Pancreas (tissue), 10 donors: ENCODE measurements around the gene FBXW4. TPM values are rescaled to one million over a fixed set of nuclear protein-coding genes. Genes with fewer than 3 reads are reported as not detected.

Experiments used
- ATAC-seq, 4 donors: fragments of 200-7000 bp; cut with Tn5 transposase; one replicate each; pipeline versions ENCODE4 v1.8.0 to v1.9.1; 2020; ENCODE audit warnings: mild to moderate bottlenecking in 4 of 4, moderate library complexity in 4 of 4
- DNase-seq, 6 donors: peaks; one replicate each; pipeline ENCODE4 v3.0.0-alpha.2; 2020
- FAIRE-seq: peaks from 2 replicates; lab custom pipeline; 2012; peaks lifted over from hg19 to GRCh38; lab: Jason Lieb, UNC
- H3K27ac ChIP-seq, 4 donors: fragments of 200-600 bp; sonication (generic); 1 replicate in 3 of 4; 2 replicates in 1 of 4; pipeline versions ENCODE4 v1.5.0 to v1.8.0; 2020
- H3K27me3 ChIP-seq, 4 donors: fragments of 200-600 bp; one replicate each; pipeline ENCODE4 v1.8.0; 2021
- H3K36me3 ChIP-seq, 3 donors: fragments of 200-600 bp; sonication (generic) in 1 of 3; one replicate each; pipeline versions ENCODE4 v1.5.0 to v1.8.0; 2020 to 2021
- H3K4me1 ChIP-seq, 3 donors: fragments of 200-600 bp; one replicate each; pipeline ENCODE4 v1.8.0; 2021
- H3K4me3 ChIP-seq, 4 donors: fragments of 200-600 bp; sonication (generic) in 2 of 4; one replicate each; pipeline versions ENCODE4 v1.5.0 to v1.8.0; 2020 to 2021
- H3K9me3 ChIP-seq, 4 donors: fragments of 200-600 bp; one replicate each; pipeline ENCODE4 v1.8.0; 2021
- WGBS, 2 donors: extraction: QIAGEN DNeasy Blood & Tissue Kit; methylation state at CpG; one replicate each; pipeline ENCODE4 v1.1.7; 2013; 5-methylcytosine and 5-hydroxymethylcytosine counted together
- intact Hi-C, 3 donors: fragments of 100-400 bp; cut with DNase I; formaldehyde crosslinking; loops; one replicate each; pipeline versions ENCODE4 v1.11.1 to v1.14.2; 2022
- polyA plus RNA-seq, 2 donors: library from polyadenylated mRNA; stranded (reverse); fragments of 200-250 nt; gene quantifications; one replicate each; pipeline ENCODE4 v1.2.3, GENCODE V29; 2013
- total RNA-seq, 6 donors: library from RNA; stranded (reverse); fragmentation: NEBNext Ultra II Directional in 4 of 6; extraction: Animal tissue kit (Norgen Biotek cat#: 25700) in 4 of 6; gene quantifications; one replicate each; pipeline versions ENCODE4 v1.2.1 to v1.2.4, GENCODE V29; 2021 to 2023
- TF ChIP-seq, protein P1 (sequence below), 4 donors: fragments of 200-600 bp; sonication (generic) in 3 of 4; IDR thresholded peaks; one replicate each; pipeline versions ENCODE4 v1.5.0 to v1.8.0; 2021; ENCODE audit warnings: antibody characterized with exemption in 4 of 4
- donor health status: healthy with polysubstance abuse.
- donor health status: DM: no; HTN: no; CAD: no; lungs with moderate emphysema.
- donor health status: DM: no; HTN: no; CAD: no.
- donor health status: control.
- donor health status: control.
- donor health status: Bipolar disorder and iron deficiency.
- donor health status: DM: yes; HTN: yes; CAD: no.
- donor health status: DM: no; HTN: no; CAD: no.
- donor health status: DM: no; HTN: no; CAD: no.
- donor health status: DM: yes; HTN: yes; CAD: no.

FBXW4 gene
- total and polyA plus RNA-seq, 8 donors: 32.3 to 49.4 (median 40.0) TPM

- H3K27ac ChIP-seq: no peak overlapping the region
- H3K4me3 ChIP-seq: no peak overlapping the region
- no peak for ATAC-seq
- intact Hi-C loops: no loop called here
- H3K27me3 ChIP-seq: no peaks in the 10 kb centered on the region
- no peaks in the 10 kb centered on the region for H3K9me3 ChIP-seq
- DNase-seq: no peak
- H3K36me3 ChIP-seq: no peaks in the 10 kb centered on the region
- FAIRE-seq: no peak
- 61 to 65% methylated on average over 9 of the region's 9 CpGs for WGBS, 2 donors
- TF ChIP-seq, protein P1, sequence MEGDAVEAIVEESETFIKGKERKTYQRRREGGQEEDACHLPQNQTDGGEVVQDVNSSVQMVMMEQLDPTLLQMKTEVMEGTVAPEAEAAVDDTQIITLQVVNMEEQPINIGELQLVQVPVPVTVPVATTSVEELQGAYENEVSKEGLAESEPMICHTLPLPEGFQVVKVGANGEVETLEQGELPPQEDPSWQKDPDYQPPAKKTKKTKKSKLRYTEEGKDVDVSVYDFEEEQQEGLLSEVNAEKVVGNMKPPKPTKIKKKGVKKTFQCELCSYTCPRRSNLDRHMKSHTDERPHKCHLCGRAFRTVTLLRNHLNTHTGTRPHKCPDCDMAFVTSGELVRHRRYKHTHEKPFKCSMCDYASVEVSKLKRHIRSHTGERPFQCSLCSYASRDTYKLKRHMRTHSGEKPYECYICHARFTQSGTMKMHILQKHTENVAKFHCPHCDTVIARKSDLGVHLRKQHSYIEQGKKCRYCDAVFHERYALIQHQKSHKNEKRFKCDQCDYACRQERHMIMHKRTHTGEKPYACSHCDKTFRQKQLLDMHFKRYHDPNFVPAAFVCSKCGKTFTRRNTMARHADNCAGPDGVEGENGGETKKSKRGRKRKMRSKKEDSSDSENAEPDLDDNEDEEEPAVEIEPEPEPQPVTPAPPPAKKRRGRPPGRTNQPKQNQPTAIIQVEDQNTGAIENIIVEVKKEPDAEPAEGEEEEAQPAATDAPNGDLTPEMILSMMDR (IDR thresholded peaks at IDR 0.05): no peak
- H3K4me1 ChIP-seq: no peaks in the 10 kb centered on the region
Measured at GRCh38 chr10:101709359-101710058, 14.5 kb upstream of the FBXW4 start.

DNA sequence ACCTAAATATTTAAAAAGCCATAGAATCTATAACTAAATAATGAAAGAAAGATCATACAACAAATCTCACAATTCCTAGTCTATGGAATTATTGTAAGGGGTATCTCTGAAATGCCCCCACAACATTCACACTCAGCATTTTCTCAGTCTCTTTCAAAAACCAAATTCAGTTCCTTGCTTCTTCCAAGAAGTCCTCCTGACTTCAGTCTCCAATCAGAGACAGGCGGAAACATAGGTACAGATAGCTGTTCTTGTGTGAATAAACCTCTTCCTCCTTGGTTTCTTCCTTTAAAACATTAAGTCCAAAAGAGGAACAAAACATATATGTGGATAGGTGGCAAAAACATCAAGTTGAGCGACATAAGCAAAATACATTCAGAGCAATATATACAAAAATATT lies 13.9 kb upstream of the FBXW4 start:
- no peak overlapping the region for H3K27ac ChIP-seq
- no peaks in the 10 kb centered on the region for H3K36me3 ChIP-seq
- ATAC-seq: no peak
- no peaks in the 10 kb centered on the region for H3K4me1 ChIP-seq
- no peak overlapping the region for H3K4me3 ChIP-seq
- no peak for DNase-seq
- WGBS, 2 donors: 89 to 94% methylated on average over 2 of the region's 2 CpGs
- no peaks in the 10 kb centered on the region for H3K9me3 ChIP-seq
- intact Hi-C loops: no loop called here
- TF ChIP-seq, protein P1 (IDR thresholded peaks at IDR 0.05): no peak
- no peaks in the 10 kb centered on the region for H3K27me3 ChIP-seq
- no peak for FAIRE-seq

DNA sequence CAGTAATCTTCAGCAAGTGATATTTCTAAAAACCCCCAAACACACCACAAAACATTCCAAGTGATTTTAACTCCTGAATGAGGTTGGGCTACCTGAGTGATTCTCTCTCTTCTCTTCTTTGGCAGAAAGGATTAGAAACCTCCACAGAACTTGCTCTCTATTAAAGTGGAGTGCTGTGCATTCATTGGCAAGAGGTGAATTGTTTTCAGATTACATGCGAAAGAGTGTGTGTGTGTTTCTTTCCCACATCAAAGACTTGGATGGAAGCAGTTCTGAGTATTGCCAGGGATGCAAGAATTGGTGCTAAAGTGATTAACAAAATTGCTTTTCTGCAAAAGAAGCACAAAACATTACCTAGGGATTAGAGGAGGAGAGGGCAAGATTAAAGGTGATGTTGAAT lies 13.1 kb upstream of the FBXW4 start:
- ATAC-seq (no peak), DNase-seq (no peak), FAIRE-seq (no peak)
- Histone ChIP-seq H3K27me3 (no peaks in the 10 kb centered on the region), H3K9me3 (no peaks in the 10 kb centered on the region), H3K27ac (no peak overlapping the region), H3K36me3 (no peaks in the 10 kb centered on the region), H3K4me3 (no peak overlapping the region), H3K4me1 (no peaks in the 10 kb centered on the region)
- intact Hi-C loops: no loop called here
- WGBS, 2 donors: 70 to 80% methylated on average over 1 of the region's 1 CpG
- TF ChIP-seq, protein P1 (IDR thresholded peaks at IDR 0.05): no peak

- Histone ChIP-seq H3K4me3 (no peak overlapping the region), H3K27ac (no peak overlapping the region), H3K36me3 (no peaks in the 10 kb centered on the region), H3K4me1 (no peaks in the 10 kb centered on the region), H3K9me3 (no peaks in the 10 kb centered on the region), H3K27me3 (no peaks in the 10 kb centered on the region)
- TF ChIP-seq, protein P1 (IDR thresholded peaks at IDR 0.05): no peak
- 93 to 98% methylated on average over 2 of the region's 2 CpGs for WGBS, 2 donors
- intact Hi-C loops: no loop called here
- ATAC-seq (no peak), FAIRE-seq (no peak), DNase-seq (no peak)
Measured at GRCh38 chr10:101704331-101704730, 9.4 kb upstream of the FBXW4 start.

DNA sequence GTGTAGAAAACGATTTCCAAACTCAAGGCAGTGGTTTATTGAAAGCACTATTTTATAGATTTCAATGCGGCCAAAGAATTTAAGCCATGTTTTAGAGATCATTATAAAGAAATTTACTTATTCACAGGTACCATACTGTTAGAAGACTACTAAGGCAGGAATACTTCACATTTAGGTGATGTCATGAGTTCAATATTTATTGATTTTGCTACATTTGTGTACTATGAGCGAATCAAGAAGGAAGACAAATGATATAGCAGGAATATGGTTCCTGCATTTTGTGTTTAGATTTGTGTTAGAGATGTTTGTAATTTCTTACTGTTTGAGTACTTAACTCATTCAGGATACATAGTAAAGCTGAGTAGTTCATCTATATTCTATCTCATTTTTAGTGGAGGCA lies 1.7 kb upstream of the FBXW4 start:
- Histone ChIP-seq H3K27ac (no peak overlapping the region), H3K4me1 (peaks cover 0 to 22% (median 21%) of the 10 kb centered on the region in 3 donors), H3K9me3 (no peaks in the 10 kb centered on the region), H3K4me3 (no peak overlapping the region), H3K27me3 (no peaks in the 10 kb centered on the region), H3K36me3 (no peaks in the 10 kb centered on the region)
- TF ChIP-seq, protein P1 (IDR thresholded peaks at IDR 0.05): no peak
- ATAC-seq (no peak), DNase-seq (no peak), FAIRE-seq (no peak)
- intact Hi-C loops: no loop called here
- WGBS, 2 donors: 76 to 83% methylated on average over 3 of the region's 3 CpGs
